ENCODE results near the gene JAG1. TPM values are rescaled to one million over a fixed set of nuclear protein-coding genes. Genes with fewer than 3 reads are reported as not detected.

Gene JAG1
- polyA plus RNA-seq, 1 donor from 2014 or later = 9.0 TPM

DNA sequence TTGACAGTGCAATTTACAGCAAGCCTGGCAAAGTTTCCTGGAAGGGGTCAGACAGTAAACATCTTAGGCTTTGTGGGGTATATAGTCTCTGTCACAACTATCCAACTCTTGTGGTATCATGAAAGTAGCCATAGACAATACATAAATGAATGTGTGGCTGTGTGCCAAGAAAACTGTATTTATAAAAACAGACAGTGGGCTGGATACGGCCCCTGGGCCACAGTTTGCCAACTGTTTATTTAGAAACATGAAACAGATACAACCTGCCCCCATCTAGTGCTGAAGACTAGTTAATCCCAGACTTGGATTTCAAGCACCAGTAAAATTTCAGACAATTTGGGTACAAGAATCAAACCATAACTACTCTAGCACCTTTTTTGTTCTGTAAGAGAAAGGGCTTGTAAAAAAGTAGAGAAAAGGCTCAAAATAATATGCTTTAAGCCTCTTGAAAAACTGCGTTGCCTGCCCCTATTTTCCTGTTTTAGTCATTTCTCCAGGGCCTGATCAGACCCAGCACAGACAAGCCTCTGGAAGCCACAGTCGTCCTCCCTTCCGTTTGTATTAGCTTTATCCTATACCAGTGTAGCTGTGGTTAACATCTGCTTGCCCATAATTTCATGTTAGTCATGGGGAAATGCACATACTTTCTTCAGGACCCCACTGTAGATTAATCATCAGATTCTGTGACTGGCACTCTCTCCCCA lies 30.8 kb downstream of the JAG1 start:
- Histone ChIP-seq H3K4me2 (ENCODE audit: low read length) (no peak overlapping the region), H3F3A (ENCODE audit: insufficient read depth, low read length, poor library complexity, severe bottlenecking) (no peaks in the 10 kb centered on the region), H4K20me1 (ENCODE audit: insufficient read depth) (no peaks in the 10 kb centered on the region), H3K27me3 (ENCODE audit: insufficient read depth, low read depth, low read length) (no peaks in the 10 kb centered on the region), H3K9ac (ENCODE audit: low read length) (no peak overlapping the region), H3K36me3 (ENCODE audit: insufficient read depth, low read length) (peaks cover 34% of the 10 kb centered on the region), H3K27ac (ENCODE audit: low read length) (no peak overlapping the region), H3K9me2 (ENCODE audit: insufficient read depth, low read length) (no peaks in the 10 kb centered on the region), H3K4me3 (ENCODE audit: low read length) (no peak overlapping the region), H3K9me3 (ENCODE audit: low read length) (no peaks in the 10 kb centered on the region), H3K79me2 (replicated peaks; ENCODE audit: insufficient read depth, low read length) (no peaks in the 10 kb centered on the region), H2AFZ (ENCODE audit: low read depth, low read length) (no peak overlapping the region)
- TF ChIP-seq EZH2 (IDR thresholded peaks at IDR 0.05; ENCODE audit: borderline replicate concordance, insufficient read depth, low read length, poor library complexity, severe bottlenecking) = no peak
- no peak for TF ChIP-seq POLR2AphosphoS5 (IDR thresholded peaks at IDR 0.05)
- TF ChIP-seq TAF1 (IDR thresholded peaks at IDR 0.05; ENCODE audit: low read depth) = no peak
- TF ChIP-seq MXI1 (conservative IDR thresholded peaks at IDR 0.05; ENCODE audit: poor library complexity, severe bottlenecking) = no peak
- no peak for TF ChIP-seq SMC3 (conservative IDR thresholded peaks at IDR 0.05; ENCODE audit: poor library complexity)
- TF ChIP-seq, protein P1, sequence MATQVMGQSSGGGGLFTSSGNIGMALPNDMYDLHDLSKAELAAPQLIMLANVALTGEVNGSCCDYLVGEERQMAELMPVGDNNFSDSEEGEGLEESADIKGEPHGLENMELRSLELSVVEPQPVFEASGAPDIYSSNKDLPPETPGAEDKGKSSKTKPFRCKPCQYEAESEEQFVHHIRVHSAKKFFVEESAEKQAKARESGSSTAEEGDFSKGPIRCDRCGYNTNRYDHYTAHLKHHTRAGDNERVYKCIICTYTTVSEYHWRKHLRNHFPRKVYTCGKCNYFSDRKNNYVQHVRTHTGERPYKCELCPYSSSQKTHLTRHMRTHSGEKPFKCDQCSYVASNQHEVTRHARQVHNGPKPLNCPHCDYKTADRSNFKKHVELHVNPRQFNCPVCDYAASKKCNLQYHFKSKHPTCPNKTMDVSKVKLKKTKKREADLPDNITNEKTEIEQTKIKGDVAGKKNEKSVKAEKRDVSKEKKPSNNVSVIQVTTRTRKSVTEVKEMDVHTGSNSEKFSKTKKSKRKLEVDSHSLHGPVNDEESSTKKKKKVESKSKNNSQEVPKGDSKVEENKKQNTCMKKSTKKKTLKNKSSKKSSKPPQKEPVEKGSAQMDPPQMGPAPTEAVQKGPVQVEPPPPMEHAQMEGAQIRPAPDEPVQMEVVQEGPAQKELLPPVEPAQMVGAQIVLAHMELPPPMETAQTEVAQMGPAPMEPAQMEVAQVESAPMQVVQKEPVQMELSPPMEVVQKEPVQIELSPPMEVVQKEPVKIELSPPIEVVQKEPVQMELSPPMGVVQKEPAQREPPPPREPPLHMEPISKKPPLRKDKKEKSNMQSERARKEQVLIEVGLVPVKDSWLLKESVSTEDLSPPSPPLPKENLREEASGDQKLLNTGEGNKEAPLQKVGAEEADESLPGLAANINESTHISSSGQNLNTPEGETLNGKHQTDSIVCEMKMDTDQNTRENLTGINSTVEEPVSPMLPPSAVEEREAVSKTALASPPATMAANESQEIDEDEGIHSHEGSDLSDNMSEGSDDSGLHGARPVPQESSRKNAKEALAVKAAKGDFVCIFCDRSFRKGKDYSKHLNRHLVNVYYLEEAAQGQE (IDR thresholded peaks at IDR 0.05; ENCODE audit: borderline replicate concordance) = no peak
- no peak for TF ChIP-seq RAD21 (conservative IDR thresholded peaks at IDR 0.05)
- TF ChIP-seq, protein P2, sequence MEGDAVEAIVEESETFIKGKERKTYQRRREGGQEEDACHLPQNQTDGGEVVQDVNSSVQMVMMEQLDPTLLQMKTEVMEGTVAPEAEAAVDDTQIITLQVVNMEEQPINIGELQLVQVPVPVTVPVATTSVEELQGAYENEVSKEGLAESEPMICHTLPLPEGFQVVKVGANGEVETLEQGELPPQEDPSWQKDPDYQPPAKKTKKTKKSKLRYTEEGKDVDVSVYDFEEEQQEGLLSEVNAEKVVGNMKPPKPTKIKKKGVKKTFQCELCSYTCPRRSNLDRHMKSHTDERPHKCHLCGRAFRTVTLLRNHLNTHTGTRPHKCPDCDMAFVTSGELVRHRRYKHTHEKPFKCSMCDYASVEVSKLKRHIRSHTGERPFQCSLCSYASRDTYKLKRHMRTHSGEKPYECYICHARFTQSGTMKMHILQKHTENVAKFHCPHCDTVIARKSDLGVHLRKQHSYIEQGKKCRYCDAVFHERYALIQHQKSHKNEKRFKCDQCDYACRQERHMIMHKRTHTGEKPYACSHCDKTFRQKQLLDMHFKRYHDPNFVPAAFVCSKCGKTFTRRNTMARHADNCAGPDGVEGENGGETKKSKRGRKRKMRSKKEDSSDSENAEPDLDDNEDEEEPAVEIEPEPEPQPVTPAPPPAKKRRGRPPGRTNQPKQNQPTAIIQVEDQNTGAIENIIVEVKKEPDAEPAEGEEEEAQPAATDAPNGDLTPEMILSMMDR (IDR thresholded peaks at IDR 0.05; ENCODE audit: poor library complexity, severe bottlenecking) = no peak
- TF ChIP-seq EP300 (conservative IDR thresholded peaks at IDR 0.05; ENCODE audit: poor library complexity, severe bottlenecking) = no peak

DNA sequence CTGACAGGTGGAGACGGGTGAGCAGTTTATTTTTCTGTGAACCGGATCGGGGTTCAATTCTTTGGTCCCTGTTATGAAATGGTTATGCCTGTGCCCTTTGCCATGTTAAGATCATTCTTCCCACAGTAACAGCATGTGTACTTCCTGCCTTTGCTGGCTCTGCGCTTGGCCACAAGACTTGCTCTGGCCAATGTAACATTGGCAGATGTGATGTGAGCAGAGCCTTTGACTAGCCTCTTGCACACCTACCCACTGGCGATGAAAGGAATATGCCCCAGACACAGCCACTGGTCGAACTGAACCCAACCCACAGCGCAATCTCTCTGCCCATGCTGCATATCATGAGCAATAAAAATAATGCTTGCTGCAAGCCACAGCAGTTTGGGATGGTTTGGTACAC lies 31.9 kb downstream of the JAG1 start:
- H3K27ac ChIP-seq (ENCODE audit: low read length) = no peak overlapping the region
- H3K36me3 ChIP-seq (ENCODE audit: insufficient read depth, low read length) = peaks cover 28% of the 10 kb centered on the region

More for the DNA sequence above, 31.9 kb downstream of the JAG1 start:
- TF ChIP-seq POLR2AphosphoS5 (IDR thresholded peaks at IDR 0.05) = no peak
- no peak for TF ChIP-seq RAD21 (conservative IDR thresholded peaks at IDR 0.05)
- no peak for TF ChIP-seq EZH2 (IDR thresholded peaks at IDR 0.05; ENCODE audit: borderline replicate concordance, insufficient read depth, low read length, poor library complexity, severe bottlenecking)
- TF ChIP-seq EP300 (conservative IDR thresholded peaks at IDR 0.05; ENCODE audit: poor library complexity, severe bottlenecking) = no peak
- no peak for TF ChIP-seq SMC3 (conservative IDR thresholded peaks at IDR 0.05; ENCODE audit: poor library complexity)
- no peak for TF ChIP-seq MXI1 (conservative IDR thresholded peaks at IDR 0.05; ENCODE audit: poor library complexity, severe bottlenecking)
- TF ChIP-seq, protein P1 (IDR thresholded peaks at IDR 0.05; ENCODE audit: borderline replicate concordance) = no peak
- TF ChIP-seq TAF1 (IDR thresholded peaks at IDR 0.05; ENCODE audit: low read depth) = no peak
- TF ChIP-seq, protein P2 (IDR thresholded peaks at IDR 0.05; ENCODE audit: poor library complexity, severe bottlenecking) = no peak
- no peaks in the 10 kb centered on the region for H3K27me3 ChIP-seq (ENCODE audit: insufficient read depth, low read depth, low read length)
- H3F3A ChIP-seq (ENCODE audit: insufficient read depth, low read length, poor library complexity, severe bottlenecking) = no peaks in the 10 kb centered on the region
- H3K9me2 ChIP-seq (ENCODE audit: insufficient read depth, low read length) = no peaks in the 10 kb centered on the region
- no peak overlapping the region for H2AFZ ChIP-seq (ENCODE audit: low read depth, low read length)
- H3K9ac ChIP-seq (ENCODE audit: low read length) = no peak overlapping the region
- H3K9me3 ChIP-seq (ENCODE audit: low read length) = no peaks in the 10 kb centered on the region
- no peaks in the 10 kb centered on the region for H4K20me1 ChIP-seq (ENCODE audit: insufficient read depth)
- no peaks in the 10 kb centered on the region for H3K79me2 ChIP-seq (replicated peaks; ENCODE audit: insufficient read depth, low read length)
- no peak overlapping the region for H3K4me3 ChIP-seq (ENCODE audit: low read length)
- H3K4me2 ChIP-seq (ENCODE audit: low read length) = no peak overlapping the region

Data from neural cell (in vitro differentiated cells).